A549 (cell line): ENCODE results near the gene ANKRD39. TPM values are rescaled to one million over a fixed set of nuclear protein-coding genes. Genes with fewer than 3 reads are reported as not detected.

ENCODE experiments used
- ATAC-seq, 2 experiments: fragments of 200-7000 bp in 1 of 2; fragments of >200 bp in 1 of 2; cut with Nextera tagmentation in 1 of 2; cut with Tn5 transposase in 1 of 2; 3 replicates each; pipeline versions ENCODE4 v1.8.0 to v1.9.1; 2018 to 2020; ENCODE audit warnings: mild to moderate bottlenecking in 1 of 2, moderate library complexity in 1 of 2
- CTCF ChIA-PET: fragments of 300-600 bp; sonication (Branson Sonifier 250); formaldehyde crosslinking; extraction: SDS; loops from one replicate; lab custom pipeline; 2021; ENCODE audit warnings: antibody characterized with exemption, inconsistent platforms; lab: Yijun Ruan, JAX
- POLR2A ChIA-PET: fragments of 350-600 bp; formaldehyde crosslinking; extraction: SDS; loops from one replicate; lab custom pipeline; 2021; ENCODE audit warnings: antibody characterized with exemption, inconsistent platforms; lab: Yijun Ruan, JAX
- DNase-seq, 2 experiments: peaks; one replicate each; pipeline versions ENCODE4 v3.0.0 to v3.0.0-alpha.2; 2011 to 2016; ENCODE audit warnings: low read depth in 1 of 2, low spot score in 1 of 2
- FAIRE-seq: peaks from 2 replicates; lab custom pipeline; 2011; peaks lifted over from hg19 to GRCh38; lab: Jason Lieb, UNC
- H3K27ac ChIP-seq, 2 experiments: fragments of >200 bp; sonication (Bioruptor Twin); formaldehyde crosslinking; 3 replicates each; pipeline ENCODE4 v1.5.1; 2016 to 2017
- H3K4me1 ChIP-seq: fragments of >200 bp; sonication (Bioruptor Twin); formaldehyde crosslinking; 3 replicates; pipeline ENCODE4 v1.6.1; 2016
- H3K4me2 ChIP-seq: fragments of >200 bp; sonication (Bioruptor Twin); formaldehyde crosslinking; 3 replicates; pipeline ENCODE4 v1.6.1; 2016
- H3K4me3 ChIP-seq: fragments of >200 bp; sonication (Bioruptor Twin); formaldehyde crosslinking; 3 replicates; pipeline ENCODE4 v1.5.1; 2016
- H3K9me3 ChIP-seq: fragments of >200 bp; sonication (Bioruptor Twin); formaldehyde crosslinking; 3 replicates; pipeline ENCODE4 v1.6.1; 2016
- ATOH8 ChIP-seq: fragments of 250-450 bp; sonication (Bioruptor Pico); IDR thresholded peaks from 2 replicates; pipeline ENCODE4 v1.5.0; 2020; ENCODE audit warnings: low read depth, mild to moderate bottlenecking, moderate library complexity
- CBX2 ChIP-seq: fragments of 200-600 bp; sonication (generic); IDR thresholded peaks from 2 replicates; pipeline ENCODE4 v1.6.1; 2016; ENCODE audit warnings: low read depth, mild to moderate bottlenecking, borderline replicate concordance
- CTCF ChIP-seq: fragments of >200 bp; sonication (Bioruptor Twin); formaldehyde crosslinking; IDR thresholded peaks from 3 replicates; pipeline ENCODE4 v1.5.1; 2016
- E2F6 ChIP-seq: IDR thresholded peaks from 2 replicates; pipeline ENCODE4 v1.6.1; 2012; ENCODE audit warnings: low read depth, borderline replicate concordance
- EHMT2 ChIP-seq: fragments of 200-600 bp; sonication (generic); IDR thresholded peaks from 2 replicates; pipeline ENCODE4 v1.6.1; 2016; ENCODE audit warnings: antibody characterized with exemption, low read depth, mild to moderate bottlenecking, moderate library complexity
- FOSB ChIP-seq: fragments of 250-450 bp; sonication (Bioruptor Pico); IDR thresholded peaks from 2 replicates; pipeline ENCODE4 v1.5.0; 2020; ENCODE audit warnings: mild to moderate bottlenecking, moderate library complexity
- FOSL2 ChIP-seq, 2 experiments: fragments of 450-650 bp in 1 of 2; fragments of >200 bp in 1 of 2; sonication (Bioruptor Twin) in 1 of 2; formaldehyde crosslinking; IDR thresholded peaks; 2 replicates each; pipeline versions ENCODE4 v1.5.0 to v1.6.1; 2016 to 2020; ENCODE audit warnings: mild to moderate bottlenecking in 1 of 2, moderate library complexity in 1 of 2
- GATA3 ChIP-seq: IDR thresholded peaks from 2 replicates; pipeline ENCODE4 v1.6.1; 2012; ENCODE audit warnings: borderline replicate concordance
- HMGXB4 ChIP-seq: fragments of 250-450 bp; sonication (Bioruptor Pico); IDR thresholded peaks from 2 replicates; pipeline ENCODE4 v1.5.0; 2021; ENCODE audit warnings: mild to moderate bottlenecking, moderate library complexity, borderline replicate concordance
- JUN ChIP-seq, 2 experiments: fragments of >200 bp; sonication (Bioruptor Twin); formaldehyde crosslinking; IDR thresholded peaks; 2 replicates in 1 of 2; 3 replicates in 1 of 2; pipeline ENCODE4 v1.6.1; 2016 to 2017
- JUNB ChIP-seq: fragments of >200 bp; sonication (Bioruptor Twin); formaldehyde crosslinking; IDR thresholded peaks from 2 replicates; pipeline ENCODE4 v1.6.1; 2016
- KDM1A ChIP-seq: fragments of 200-600 bp; sonication (generic); IDR thresholded peaks from 2 replicates; pipeline ENCODE4 v1.6.1; 2016; ENCODE audit warnings: low read depth, mild to moderate bottlenecking
- MAZ ChIP-seq: fragments of 150-350 bp; IDR thresholded peaks from 2 replicates; pipeline ENCODE4 v1.6.1; 2014; ENCODE audit warnings: antibody characterized with exemption, low read depth, low read length, borderline replicate concordance
- PBX3 ChIP-seq: IDR thresholded peaks from 2 replicates; pipeline ENCODE4 v1.6.1; 2012
- RCOR1 ChIP-seq: fragments of 150-350 bp; IDR thresholded peaks from 2 replicates; pipeline ENCODE4 v1.6.1; 2014; ENCODE audit warnings: antibody characterized with exemption, low read length, low read depth
- REST ChIP-seq: fragments of 200-600 bp; sonication (generic); IDR thresholded peaks from 2 replicates; pipeline ENCODE4 v1.6.1; 2016; ENCODE audit warnings: antibody characterized with exemption, mild to moderate bottlenecking, moderate library complexity
- RFX5 ChIP-seq: fragments of 450-650 bp; IDR thresholded peaks from 2 replicates; pipeline ENCODE4 v1.7.1; 2014; ENCODE audit warnings: antibody characterized with exemption, mild to moderate bottlenecking, moderate library complexity
- RNF2 ChIP-seq: fragments of 200-600 bp; sonication (generic); IDR thresholded peaks from 2 replicates; pipeline ENCODE4 v1.6.1; 2016; ENCODE audit warnings: low read depth, mild to moderate bottlenecking, antibody characterized with exemption, moderate library complexity, borderline replicate concordance
- SREBF2 ChIP-seq: fragments of 450-650 bp; IDR thresholded peaks from 2 replicates; pipeline ENCODE4 v1.6.1; 2014; ENCODE audit warnings: mild to moderate bottlenecking, moderate library complexity
- USF2 ChIP-seq: fragments of 450-650 bp; IDR thresholded peaks from 2 replicates; pipeline ENCODE4 v1.6.1; 2014; ENCODE audit warnings: antibody characterized with exemption
- ZC3H11A ChIP-seq: fragments of 450-650 bp; IDR thresholded peaks from 2 replicates; pipeline ENCODE4 v1.6.1; 2014; ENCODE audit warnings: antibody characterized with exemption, mild to moderate bottlenecking
- WGBS: methylation state at CpG from one replicate; pipeline ENCODE4 v1.1.6; 2017; ENCODE audit errors: missing lambda C conversion rate; 5-methylcytosine and 5-hydroxymethylcytosine counted together
- polyA plus RNA-seq, 4 experiments: library from polyadenylated mRNA; depleted of rRNA in 3 of 4; stranded (reverse); fragments of >200 nt; fragmentation: RNase III in 1 of 4; extraction: RNeasy Plus Mini Kit Qiagen cat#74134 plus additional on column Dnase treatment in 1 of 4; gene quantifications; 2 replicates in 3 of 4; 3 replicates in 1 of 4; pipeline ENCODE4 v1.2.3, GENCODE V29; 2011 to 2017

The ANKRD39 gene
- polyA plus RNA-seq, 2 of the 4 experiments (the other 2 are of a cell fraction): 6.3 to 16.4 TPM

- TF ChIP-seq SREBF2 (no peak), RCOR1 (no peak), ATOH8 (no peak), GATA3 (no peak), REST (no peak), PBX3 (no peak)
- TF ChIP-seq, all 56 proteins: peak for 0
These were observed 19.8 kb upstream of the ANKRD39 start (continued) for GRCh38 chr2:96877631-96878092.

- WGBS: 83% methylated on average over 5 of the region's 6 CpGs
- no peak for DNase-seq
- Histone ChIP-seq H3K27ac (no peak overlapping the region), H3K9me3 (no peaks in the 10 kb centered on the region), H3K4me1 (no peaks in the 10 kb centered on the region), H3K4me2 (no peak overlapping the region)
- CTCF ChIA-PET: interaction anchor here (0.7 to 4.8 kb wide), 5 partner anchors 8 to 330 kb away, joined by 3 to 28 read pairs (median 4); no protein-coding TSS in a partner anchor
- no peak for FAIRE-seq
- ATAC-seq: no peak
- no peak for TF ChIP-seq USF2
- no peak for TF ChIP-seq JUN (IDR thresholded peaks at IDR 0.05)
- TF ChIP-seq RFX5: no peak
- TF ChIP-seq PBX3: no peak
- no peak for TF ChIP-seq E2F6
- TF ChIP-seq ZC3H11A: no peak
- TF ChIP-seq HMGXB4 (CRISPR knock-in tag): no peak
- TF ChIP-seq FOSL2 (IDR thresholded peaks at IDR 0.05): no peak
- TF ChIP-seq FOSL2 (CRISPR knock-in tag; IDR thresholded peaks at IDR 0.05): no peak
- no peak for TF ChIP-seq CBX2
- TF ChIP-seq JUNB: no peak
- TF ChIP-seq CTCF: no peak
- no peak for TF ChIP-seq MAZ
- no peak for TF ChIP-seq RNF2
- TF ChIP-seq FOSB: no peak
- TF ChIP-seq EHMT2: no peak
- TF ChIP-seq KDM1A: no peak
- TF ChIP-seq, all 56 proteins: peak for 0
- H3K4me3 ChIP-seq: no peak overlapping the region
- POLR2A ChIA-PET: no interaction called here
These were observed 19.2 kb upstream of the ANKRD39 start for GRCh38 chr2:96877042-96877451.
